Liver (tissue), 9 donors: ENCODE data around the gene ZNF70. TPM values are rescaled to one million over a fixed set of nuclear protein-coding genes. Genes with fewer than 3 reads are reported as not detected.

Source experiments
- DNase-seq: peaks from one replicate; pipeline ENCODE4 v3.0.0-alpha.2; 2017; ENCODE audit warnings: low spot score
- H3K27ac ChIP-seq, 2 donors: one replicate each; pipeline ENCODE4 v1.7.0; 2013; ENCODE audit warnings: inconsistent platforms in 2 of 2, low read length in 2 of 2, control low read depth in 1 of 2, low read depth in 1 of 2, mild to moderate bottlenecking in 1 of 2
- H3K27me3 ChIP-seq, 4 donors: one replicate each; pipeline versions ENCODE4 v1.6.1 to v1.7.0; 2013; ENCODE audit warnings: low read length in 3 of 4, inconsistent platforms in 1 of 4, mild to moderate bottlenecking in 1 of 4, moderate library complexity in 1 of 4; ENCODE audit not compliant: control insufficient read depth in 4 of 4, insufficient read depth in 4 of 4
- H3K36me3 ChIP-seq, 4 donors: one replicate each; pipeline versions ENCODE4 v1.6.1 to v1.7.0; 2013; ENCODE audit warnings: low read length in 3 of 4, mild to moderate bottlenecking in 3 of 4, low read depth in 1 of 4, moderate library complexity in 1 of 4; ENCODE audit not compliant: control insufficient read depth in 4 of 4, insufficient read depth in 3 of 4
- H3K4me1 ChIP-seq, 4 donors: one replicate each; pipeline versions ENCODE4 v1.6.1 to v1.7.0; 2013; ENCODE audit warnings: low read length in 3 of 4, mild to moderate bottlenecking in 3 of 4, moderate library complexity in 1 of 4; ENCODE audit not compliant: control insufficient read depth in 4 of 4, insufficient read depth in 4 of 4
- H3K4me3 ChIP-seq, 3 donors: one replicate each; pipeline versions ENCODE4 v1.6.1 to v1.7.0; 2013; ENCODE audit warnings: low read length in 3 of 3, control low read depth in 1 of 3, low read depth in 1 of 3, mild to moderate bottlenecking in 1 of 3
- H3K9ac ChIP-seq, 2 donors: one replicate each; pipeline ENCODE4 v1.7.0; 2013; ENCODE audit warnings: low read length in 2 of 2, mild to moderate bottlenecking in 2 of 2, moderate library complexity in 2 of 2, control low read depth in 1 of 2, low read depth in 1 of 2
- H3K9me3 ChIP-seq, 4 donors: one replicate each; pipeline versions ENCODE4 v1.6.1 to v1.7.0; 2013; ENCODE audit warnings: low read length in 3 of 4; ENCODE audit not compliant: control insufficient read depth in 4 of 4
- EGR1 ChIP-seq, 2 donors: IDR thresholded peaks; 2 replicates each; pipeline ENCODE4 v1.6.1; 2016 to 2018; ENCODE audit warnings: antibody characterized with exemption in 2 of 2, low read depth in 2 of 2
- FOXA2 ChIP-seq: IDR thresholded peaks from 2 replicates; pipeline ENCODE4 v1.6.1; 2016; ENCODE audit warnings: antibody characterized with exemption
- HNF4A ChIP-seq, 2 donors: conservative IDR thresholded peaks; 2 replicates each; pipeline ENCODE4 v1.6.1; 2016; ENCODE audit warnings: antibody characterized with exemption in 2 of 2, mild to moderate bottlenecking in 2 of 2
- HNF4G ChIP-seq: IDR thresholded peaks from 2 replicates; pipeline ENCODE4 v1.6.1; 2016; ENCODE audit warnings: antibody characterized with exemption
- JUND ChIP-seq, 2 donors: IDR thresholded peaks; 2 replicates each; pipeline ENCODE4 v1.6.1; 2016; ENCODE audit warnings: antibody characterized with exemption in 2 of 2
- RXRA ChIP-seq, 2 donors: IDR thresholded peaks; 2 replicates each; pipeline ENCODE4 v1.6.1; 2017 to 2018; ENCODE audit warnings: antibody characterized with exemption in 2 of 2, mild to moderate bottlenecking in 1 of 2
- SP1 ChIP-seq: IDR thresholded peaks from 2 replicates; pipeline ENCODE4 v1.6.1; 2018; ENCODE audit warnings: antibody characterized with exemption, mild to moderate bottlenecking
- TAF1 ChIP-seq: conservative IDR thresholded peaks from 2 replicates; pipeline ENCODE4 v1.6.1; 2016; ENCODE audit warnings: antibody characterized with exemption, mild to moderate bottlenecking
- YY1 ChIP-seq: IDR thresholded peaks from 2 replicates; pipeline ENCODE4 v1.6.1; 2016; ENCODE audit warnings: antibody characterized with exemption, mild to moderate bottlenecking
- whole genome bisulfite sequencing: extraction: QIAGEN DNeasy Blood & Tissue Kit; methylation state at CpG from one replicate; pipeline ENCODE4 v1.1.7; 2013; 5-methylcytosine and 5-hydroxymethylcytosine counted together
- polyA plus RNA-seq, 2 donors: library from polyadenylated mRNA; stranded (reverse) in 1 of 2; unstranded in 1 of 2; fragments of 200-250 nt in 1 of 2; fragments of >200 nt in 1 of 2; fragmentation: Nextera tagmentation in 1 of 2; extraction: Ambion mirVana in 1 of 2; gene quantifications; one replicate each; pipeline versions ENCODE4 v1.2.1 to v1.2.3, GENCODE V29; 2013 to 2015
- total RNA-seq, 2 donors: library from RNA; depleted of rRNA; stranded (reverse); fragments of >200 nt; gene quantifications; one replicate each; pipeline ENCODE4 v1.2.3, GENCODE V29; 2014
- TF ChIP-seq, protein P1 (sequence below): IDR thresholded peaks from 2 replicates; pipeline ENCODE4 v1.6.1; 2016; ENCODE audit warnings: antibody characterized with exemption
- TF ChIP-seq, protein P2 (sequence below): IDR thresholded peaks from 2 replicates; pipeline ENCODE4 v1.6.1; 2016; ENCODE audit warnings: antibody characterized with exemption
- TF ChIP-seq, protein P3 (sequence below): IDR thresholded peaks from 2 replicates; pipeline ENCODE4 v1.6.1; 2016; ENCODE audit warnings: antibody characterized with exemption, mild to moderate bottlenecking
- TF ChIP-seq, protein P4 (sequence below): fragments of 150-350 bp; IDR thresholded peaks from 2 replicates; pipeline ENCODE4 v1.5.1; 2017; ENCODE audit warnings: improper control_type of control experiment, low read depth, low read length; ENCODE audit not compliant: missing input control
- donor health status: healthy.
- donor health status: healthy.
- donor health status: healthy.
- donor health status: healthy.
- donor health status: healthy.

Gene ZNF70
- total and polyA plus RNA-seq, 4 donors, result 0.14 to 1.9 (median 0.68) TPM

DNA sequence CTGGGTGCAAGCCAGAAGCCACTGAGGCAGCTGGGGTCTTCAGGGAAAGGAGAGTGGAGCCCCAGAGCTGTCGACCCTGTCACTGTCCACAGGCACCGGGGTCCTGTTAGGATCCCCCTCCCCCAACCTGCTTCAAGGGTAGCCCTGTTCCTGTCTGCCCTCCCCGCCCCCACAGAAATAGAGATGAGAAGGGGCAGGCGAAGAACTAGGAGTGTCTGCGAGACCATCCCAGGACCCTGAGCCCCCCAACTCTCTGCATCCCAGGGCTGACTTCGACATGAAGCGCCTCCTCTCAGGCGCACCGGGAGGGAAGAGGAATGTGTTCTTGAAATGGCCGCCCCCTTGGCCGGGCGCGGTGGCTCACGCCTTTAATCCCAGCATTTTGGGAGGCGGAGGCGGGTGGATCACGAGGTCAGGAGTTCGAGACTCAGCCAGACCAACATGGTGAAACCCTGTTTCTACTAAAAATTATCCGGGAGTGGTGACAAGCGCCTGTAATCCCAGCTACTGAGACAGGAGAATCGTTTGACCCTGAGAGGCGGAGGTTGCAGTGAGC lies 607 bp upstream of the ZNF70 start:
- H3K4me3 ChIP-seq, result peak overlapping the region; percentile 72 to 84 (median 82)
- peak; percentile 35 for TF ChIP-seq YY1
- TF ChIP-seq, protein P1, sequence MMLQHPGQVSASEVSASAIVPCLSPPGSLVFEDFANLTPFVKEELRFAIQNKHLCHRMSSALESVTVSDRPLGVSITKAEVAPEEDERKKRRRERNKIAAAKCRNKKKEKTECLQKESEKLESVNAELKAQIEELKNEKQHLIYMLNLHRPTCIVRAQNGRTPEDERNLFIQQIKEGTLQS, result no peak
- H3K9ac ChIP-seq, result peak overlapping the region; percentile 32 to 77
- peak overlapping the region; percentile 72 to 80 for H3K27ac ChIP-seq
- H3K36me3 ChIP-seq, result no peaks in the 10 kb centered on the region
- DNase-seq, result no peak
- H3K27me3 ChIP-seq, result no peaks in the 10 kb centered on the region
- H3K4me1 ChIP-seq, result peaks cover 0 to 10% (median 2%) of the 10 kb centered on the region in 4 donors
- H3K9me3 ChIP-seq, result no peaks in the 10 kb centered on the region
- 20% methylated on average over 22 of the region's 22 CpGs for WGBS

DNA sequence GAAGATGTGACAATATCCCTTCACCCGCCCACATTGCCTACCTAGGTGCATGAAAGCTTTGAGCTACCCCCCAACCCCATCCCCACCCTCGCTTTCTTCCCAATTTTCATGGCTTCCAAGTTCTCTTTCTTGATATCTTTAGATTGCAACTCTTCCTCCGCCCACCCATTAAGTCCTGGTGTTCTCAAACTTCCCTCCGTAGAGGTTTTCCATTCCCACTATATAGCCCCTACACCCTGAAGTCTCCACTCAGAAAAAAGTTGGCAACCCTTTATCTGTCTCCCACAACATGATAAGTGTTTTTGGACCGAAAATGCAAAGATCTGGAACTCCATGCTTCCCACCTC lies 572 bp downstream of the ZNF70 start:
- TF ChIP-seq RXRA (IDR thresholded peaks at IDR 0.05) (no peak), EGR1 (IDR thresholded peaks at IDR 0.05; ENCODE audit: low read depth in 2 of 2) (no peak), SP1 (no peak), TAF1 (no peak), FOXA2 (no peak)
- TF ChIP-seq, protein P2, sequence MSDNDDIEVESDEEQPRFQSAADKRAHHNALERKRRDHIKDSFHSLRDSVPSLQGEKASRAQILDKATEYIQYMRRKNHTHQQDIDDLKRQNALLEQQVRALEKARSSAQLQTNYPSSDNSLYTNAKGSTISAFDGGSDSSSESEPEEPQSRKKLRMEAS, result no peak
- TF ChIP-seq, protein P3, sequence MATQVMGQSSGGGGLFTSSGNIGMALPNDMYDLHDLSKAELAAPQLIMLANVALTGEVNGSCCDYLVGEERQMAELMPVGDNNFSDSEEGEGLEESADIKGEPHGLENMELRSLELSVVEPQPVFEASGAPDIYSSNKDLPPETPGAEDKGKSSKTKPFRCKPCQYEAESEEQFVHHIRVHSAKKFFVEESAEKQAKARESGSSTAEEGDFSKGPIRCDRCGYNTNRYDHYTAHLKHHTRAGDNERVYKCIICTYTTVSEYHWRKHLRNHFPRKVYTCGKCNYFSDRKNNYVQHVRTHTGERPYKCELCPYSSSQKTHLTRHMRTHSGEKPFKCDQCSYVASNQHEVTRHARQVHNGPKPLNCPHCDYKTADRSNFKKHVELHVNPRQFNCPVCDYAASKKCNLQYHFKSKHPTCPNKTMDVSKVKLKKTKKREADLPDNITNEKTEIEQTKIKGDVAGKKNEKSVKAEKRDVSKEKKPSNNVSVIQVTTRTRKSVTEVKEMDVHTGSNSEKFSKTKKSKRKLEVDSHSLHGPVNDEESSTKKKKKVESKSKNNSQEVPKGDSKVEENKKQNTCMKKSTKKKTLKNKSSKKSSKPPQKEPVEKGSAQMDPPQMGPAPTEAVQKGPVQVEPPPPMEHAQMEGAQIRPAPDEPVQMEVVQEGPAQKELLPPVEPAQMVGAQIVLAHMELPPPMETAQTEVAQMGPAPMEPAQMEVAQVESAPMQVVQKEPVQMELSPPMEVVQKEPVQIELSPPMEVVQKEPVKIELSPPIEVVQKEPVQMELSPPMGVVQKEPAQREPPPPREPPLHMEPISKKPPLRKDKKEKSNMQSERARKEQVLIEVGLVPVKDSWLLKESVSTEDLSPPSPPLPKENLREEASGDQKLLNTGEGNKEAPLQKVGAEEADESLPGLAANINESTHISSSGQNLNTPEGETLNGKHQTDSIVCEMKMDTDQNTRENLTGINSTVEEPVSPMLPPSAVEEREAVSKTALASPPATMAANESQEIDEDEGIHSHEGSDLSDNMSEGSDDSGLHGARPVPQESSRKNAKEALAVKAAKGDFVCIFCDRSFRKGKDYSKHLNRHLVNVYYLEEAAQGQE, result no peak
- TF ChIP-seq, protein P4, sequence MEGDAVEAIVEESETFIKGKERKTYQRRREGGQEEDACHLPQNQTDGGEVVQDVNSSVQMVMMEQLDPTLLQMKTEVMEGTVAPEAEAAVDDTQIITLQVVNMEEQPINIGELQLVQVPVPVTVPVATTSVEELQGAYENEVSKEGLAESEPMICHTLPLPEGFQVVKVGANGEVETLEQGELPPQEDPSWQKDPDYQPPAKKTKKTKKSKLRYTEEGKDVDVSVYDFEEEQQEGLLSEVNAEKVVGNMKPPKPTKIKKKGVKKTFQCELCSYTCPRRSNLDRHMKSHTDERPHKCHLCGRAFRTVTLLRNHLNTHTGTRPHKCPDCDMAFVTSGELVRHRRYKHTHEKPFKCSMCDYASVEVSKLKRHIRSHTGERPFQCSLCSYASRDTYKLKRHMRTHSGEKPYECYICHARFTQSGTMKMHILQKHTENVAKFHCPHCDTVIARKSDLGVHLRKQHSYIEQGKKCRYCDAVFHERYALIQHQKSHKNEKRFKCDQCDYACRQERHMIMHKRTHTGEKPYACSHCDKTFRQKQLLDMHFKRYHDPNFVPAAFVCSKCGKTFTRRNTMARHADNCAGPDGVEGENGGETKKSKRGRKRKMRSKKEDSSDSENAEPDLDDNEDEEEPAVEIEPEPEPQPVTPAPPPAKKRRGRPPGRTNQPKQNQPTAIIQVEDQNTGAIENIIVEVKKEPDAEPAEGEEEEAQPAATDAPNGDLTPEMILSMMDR, result no peak
- Histone ChIP-seq H3K27ac (peak overlapping the region; percentile 36 to 39), H3K36me3 (no peaks in the 10 kb centered on the region), H3K4me1 (peaks cover 0 to 10% (median 2%) of the 10 kb centered on the region in 4 donors), H3K9me3 (no peaks in the 10 kb centered on the region), H3K4me3 (peak overlapping the region; percentile 57 to 84 (median 72)), H3K9ac (peak overlapping the region in 1 of 2 donors; percentile 42), H3K27me3 (no peaks in the 10 kb centered on the region)
- no peak for DNase-seq
- WGBS, result 54% methylated on average over 5 of the region's 5 CpGs

DNA sequence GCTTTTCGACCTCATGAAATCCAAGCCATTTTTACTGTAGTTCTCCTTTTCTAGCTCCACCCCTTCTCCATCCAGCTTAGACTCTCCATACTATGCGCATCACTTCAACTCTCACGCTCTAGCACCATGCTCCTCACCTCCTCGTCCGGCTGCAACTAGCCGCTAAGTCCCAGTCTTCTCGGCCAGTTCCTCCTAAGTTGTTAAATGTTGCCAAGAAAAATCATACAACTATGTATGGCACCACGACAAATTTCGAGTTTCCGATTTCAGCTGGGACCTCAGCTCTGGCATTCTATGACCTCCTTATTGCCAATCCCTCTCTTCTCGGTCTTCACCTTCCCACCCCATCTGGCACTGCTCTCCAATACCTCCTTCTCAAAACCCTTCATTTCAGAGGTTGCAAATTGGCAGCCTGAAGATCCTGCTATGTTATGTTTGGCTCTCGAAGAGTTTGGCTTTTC lies 1.0 kb downstream of the ZNF70 start:
- no peak overlapping the region for H3K9ac ChIP-seq
- H3K27ac ChIP-seq, result no peak overlapping the region
- 85% methylated on average over 12 of the region's 12 CpGs for WGBS
- H3K9me3 ChIP-seq, result no peaks in the 10 kb centered on the region
- H3K4me1 ChIP-seq, result peaks cover 0 to 10% (median 2%) of the 10 kb centered on the region in 4 donors
- no peaks in the 10 kb centered on the region for H3K27me3 ChIP-seq
- H3K36me3 ChIP-seq, result peaks cover 0 to under 1% (median under 1%) of the 10 kb centered on the region in 4 donors
- H3K4me3 ChIP-seq, result no peak overlapping the region
- DNase-seq, result no peak
- TF ChIP-seq HNF4G (no peak), JUND (IDR thresholded peaks at IDR 0.05) (no peak), EGR1 (IDR thresholded peaks at IDR 0.05; ENCODE audit: low read depth in 2 of 2) (no peak), TAF1 (no peak), RXRA (IDR thresholded peaks at IDR 0.05) (no peak), HNF4A (conservative IDR thresholded peaks at IDR 0.05) (no peak)
- TF ChIP-seq, protein P4, result no peak
- TF ChIP-seq, protein P1, result no peak
- TF ChIP-seq, protein P3, result no peak
- TF ChIP-seq, protein P2, result no peak
